Neural cell (in vitro differentiated cells): ENCODE measurements around the gene TNIP1. TPM values are rescaled to one million over a fixed set of nuclear protein-coding genes. Genes with fewer than 3 reads are reported as not detected.

Experiments
- H2AFZ ChIP-seq: fragments of 200-600, 300-800 bp; sonication (generic), shearing (Covaris generic); 2 replicates; pipeline ENCODE4 v1.6.0; 2014; ENCODE audit warnings: low read depth, mild to moderate bottlenecking, antibody characterized with exemption, low read length, moderate library complexity
- H3F3A ChIP-seq: fragments of 200-600 bp; shearing (Covaris generic); 2 replicates; pipeline ENCODE4 v1.6.1; 2016; ENCODE audit warnings: mild to moderate bottlenecking, moderate library complexity, mixed read lengths, antibody characterized with exemption, low read length; ENCODE audit not compliant: insufficient read depth, poor library complexity, severe bottlenecking
- H3K27ac ChIP-seq: fragments of 200-600, 300-800 bp; sonication (generic), shearing (Covaris generic); 2 replicates; pipeline ENCODE4 v1.5.1; 2014; ENCODE audit warnings: mild to moderate bottlenecking, low read length, moderate library complexity
- H3K27me3 ChIP-seq: fragments of 300-800, 200-600 bp; sonication (generic), shearing (Covaris generic); 2 replicates; pipeline ENCODE4 v1.6.0; 2014; ENCODE audit warnings: mild to moderate bottlenecking, low read depth, low read length, moderate library complexity; ENCODE audit not compliant: insufficient read depth
- H3K36me3 ChIP-seq: fragments of 300-800, 200-600 bp; sonication (generic), shearing (Covaris generic); 2 replicates; pipeline ENCODE4 v1.5.1; 2014; ENCODE audit warnings: mild to moderate bottlenecking, antibody characterized with exemption, low read length, moderate library complexity; ENCODE audit not compliant: insufficient read depth
- H3K4me2 ChIP-seq: fragments of 300-800, 200-600 bp; sonication (generic), shearing (Covaris generic); 2 replicates; pipeline ENCODE4 v1.6.0; 2014; ENCODE audit warnings: mild to moderate bottlenecking, low read length
- H3K4me3 ChIP-seq: fragments of 300-800, 200-600 bp; sonication (generic), shearing (Covaris generic); 2 replicates; pipeline ENCODE4 v1.5.1; 2014; ENCODE audit warnings: mild to moderate bottlenecking, low read length, moderate library complexity
- H3K79me2 ChIP-seq: fragments of 200-600 bp; shearing (Covaris generic); replicated peaks from 2 replicates; pipeline ENCODE4 v1.6.0; 2014; ENCODE audit warnings: mild to moderate bottlenecking, low read length, moderate library complexity; ENCODE audit not compliant: insufficient read depth
- H3K9ac ChIP-seq: fragments of 300-800, 200-600 bp; sonication (generic), shearing (Covaris generic); 2 replicates; pipeline ENCODE4 v1.6.1; 2016; ENCODE audit warnings: mild to moderate bottlenecking, low read length, mixed read lengths
- H3K9me2 ChIP-seq: fragments of 200-600 bp; shearing (Covaris generic); 2 replicates; pipeline ENCODE4 v1.6.1; 2016; ENCODE audit warnings: mild to moderate bottlenecking, low read length, mixed read lengths; ENCODE audit not compliant: insufficient read depth
- H3K9me3 ChIP-seq: fragments of 200-600, 300-800 bp; sonication (generic), shearing (Covaris generic); 2 replicates; pipeline ENCODE4 v1.6.1; 2016; ENCODE audit warnings: mild to moderate bottlenecking, mixed run types, low read length, moderate library complexity, mixed read lengths
- H4K20me1 ChIP-seq: fragments of 200-600 bp; shearing (Covaris generic); 2 replicates; pipeline ENCODE4 v1.6.1; 2016; ENCODE audit warnings: mild to moderate bottlenecking, mixed run types; ENCODE audit not compliant: insufficient read depth
- CTCF ChIP-seq: fragments of 450-650 bp; IDR thresholded peaks from 2 replicates; pipeline ENCODE4 v1.5.1; 2014; ENCODE audit warnings: antibody characterized with exemption, mild to moderate bottlenecking, moderate library complexity; ENCODE audit not compliant: poor library complexity, severe bottlenecking
- EP300 ChIP-seq: fragments of 450-650 bp; conservative IDR thresholded peaks from 2 replicates; pipeline ENCODE4 v1.6.1; 2014; ENCODE audit warnings: antibody characterized with exemption, mild to moderate bottlenecking, moderate library complexity; ENCODE audit not compliant: poor library complexity, severe bottlenecking
- EZH2 ChIP-seq: fragments of 200-600, 300-800 bp; shearing (Covaris generic), sonication (generic); IDR thresholded peaks from 2 replicates; pipeline ENCODE4 v1.6.1; 2014; ENCODE audit warnings: antibody characterized with exemption, low read length, borderline replicate concordance, mild to moderate bottlenecking; ENCODE audit not compliant: insufficient read depth, poor library complexity, severe bottlenecking
- MXI1 ChIP-seq: fragments of 450-650 bp; conservative IDR thresholded peaks from 2 replicates; pipeline ENCODE4 v1.6.1; 2014; ENCODE audit warnings: antibody characterized with exemption, mild to moderate bottlenecking; ENCODE audit not compliant: poor library complexity, severe bottlenecking
- POLR2AphosphoS5 ChIP-seq: IDR thresholded peaks from 2 replicates; pipeline ENCODE4 v1.6.1; 2012
- RAD21 ChIP-seq: fragments of 450-650 bp; conservative IDR thresholded peaks from 2 replicates; pipeline ENCODE4 v1.6.1; 2014; ENCODE audit warnings: antibody characterized with exemption, mild to moderate bottlenecking, moderate library complexity
- SMC3 ChIP-seq: fragments of 450-650 bp; conservative IDR thresholded peaks from 2 replicates; pipeline ENCODE4 v1.6.1; 2014; ENCODE audit warnings: antibody characterized with exemption, mild to moderate bottlenecking, moderate library complexity; ENCODE audit not compliant: poor library complexity
- TAF1 ChIP-seq: IDR thresholded peaks from 2 replicates; pipeline ENCODE4 v1.6.1; 2012; ENCODE audit warnings: low read depth
- polyA plus RNA-seq: library from polyadenylated mRNA; depleted of rRNA; stranded (reverse); fragments of >200 nt; gene quantifications from 2 replicates; pipeline ENCODE4 v1.2.3, GENCODE V29; 2014
- TF ChIP-seq, protein P1 (sequence below): IDR thresholded peaks from 2 replicates; pipeline ENCODE4 v1.6.1; 2012; ENCODE audit warnings: borderline replicate concordance

Gene TNIP1
- polyA plus RNA-seq, 1 donor from 2014 or later, result 3.3 TPM

DNA sequence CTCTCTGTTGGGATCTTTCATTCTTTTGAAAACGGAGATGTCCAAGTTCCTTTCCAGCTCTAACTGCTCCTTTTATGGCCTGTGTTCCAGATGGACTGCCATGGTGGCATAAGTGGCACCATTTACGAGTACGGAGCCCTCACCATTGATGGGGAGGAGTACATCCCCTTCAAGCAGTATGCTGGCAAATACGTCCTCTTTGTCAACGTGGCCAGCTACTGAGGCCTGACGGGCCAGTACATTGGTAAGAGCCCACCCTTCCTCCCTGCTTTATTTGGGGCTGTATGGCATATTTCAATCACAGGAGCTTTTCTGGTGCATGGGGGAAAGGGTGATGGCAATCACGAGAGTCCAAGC lies 55.6 kb downstream of the TNIP1 start:
- Histone ChIP-seq H3K9me3 (no peaks in the 10 kb centered on the region), H3K36me3 (no peaks in the 10 kb centered on the region), H3K9me2 (no peaks in the 10 kb centered on the region), H3F3A (no peaks in the 10 kb centered on the region), H3K9ac (no peak overlapping the region), H4K20me1 (no peaks in the 10 kb centered on the region), H3K79me2 (no peaks in the 10 kb centered on the region), H3K4me3 (no peak overlapping the region), H2AFZ (no peak overlapping the region), H3K4me2 (no peak overlapping the region), H3K27me3 (peaks cover 10% of the 10 kb centered on the region), H3K27ac (no peak overlapping the region)
- no peak for TF ChIP-seq CTCF
- no peak for TF ChIP-seq EZH2
- TF ChIP-seq MXI1, result no peak
- no peak for TF ChIP-seq SMC3
- TF ChIP-seq POLR2AphosphoS5, result no peak
- TF ChIP-seq, protein P1, sequence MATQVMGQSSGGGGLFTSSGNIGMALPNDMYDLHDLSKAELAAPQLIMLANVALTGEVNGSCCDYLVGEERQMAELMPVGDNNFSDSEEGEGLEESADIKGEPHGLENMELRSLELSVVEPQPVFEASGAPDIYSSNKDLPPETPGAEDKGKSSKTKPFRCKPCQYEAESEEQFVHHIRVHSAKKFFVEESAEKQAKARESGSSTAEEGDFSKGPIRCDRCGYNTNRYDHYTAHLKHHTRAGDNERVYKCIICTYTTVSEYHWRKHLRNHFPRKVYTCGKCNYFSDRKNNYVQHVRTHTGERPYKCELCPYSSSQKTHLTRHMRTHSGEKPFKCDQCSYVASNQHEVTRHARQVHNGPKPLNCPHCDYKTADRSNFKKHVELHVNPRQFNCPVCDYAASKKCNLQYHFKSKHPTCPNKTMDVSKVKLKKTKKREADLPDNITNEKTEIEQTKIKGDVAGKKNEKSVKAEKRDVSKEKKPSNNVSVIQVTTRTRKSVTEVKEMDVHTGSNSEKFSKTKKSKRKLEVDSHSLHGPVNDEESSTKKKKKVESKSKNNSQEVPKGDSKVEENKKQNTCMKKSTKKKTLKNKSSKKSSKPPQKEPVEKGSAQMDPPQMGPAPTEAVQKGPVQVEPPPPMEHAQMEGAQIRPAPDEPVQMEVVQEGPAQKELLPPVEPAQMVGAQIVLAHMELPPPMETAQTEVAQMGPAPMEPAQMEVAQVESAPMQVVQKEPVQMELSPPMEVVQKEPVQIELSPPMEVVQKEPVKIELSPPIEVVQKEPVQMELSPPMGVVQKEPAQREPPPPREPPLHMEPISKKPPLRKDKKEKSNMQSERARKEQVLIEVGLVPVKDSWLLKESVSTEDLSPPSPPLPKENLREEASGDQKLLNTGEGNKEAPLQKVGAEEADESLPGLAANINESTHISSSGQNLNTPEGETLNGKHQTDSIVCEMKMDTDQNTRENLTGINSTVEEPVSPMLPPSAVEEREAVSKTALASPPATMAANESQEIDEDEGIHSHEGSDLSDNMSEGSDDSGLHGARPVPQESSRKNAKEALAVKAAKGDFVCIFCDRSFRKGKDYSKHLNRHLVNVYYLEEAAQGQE, result no peak
- TF ChIP-seq TAF1, result no peak
- no peak for TF ChIP-seq EP300
- no peak for TF ChIP-seq RAD21

GRCh38 chr5:151024440-151025249 lies 56.2 kb downstream of the TNIP1 start:
- Histone ChIP-seq H4K20me1 (no peaks in the 10 kb centered on the region), H3K27ac (no peak overlapping the region), H3K9me2 (no peaks in the 10 kb centered on the region), H3K9ac (no peak overlapping the region), H3K27me3 (peaks cover 11% of the 10 kb centered on the region), H3F3A (no peaks in the 10 kb centered on the region), H2AFZ (no peak overlapping the region), H3K4me2 (no peak overlapping the region), H3K9me3 (no peaks in the 10 kb centered on the region), H3K36me3 (no peaks in the 10 kb centered on the region), H3K4me3 (no peak overlapping the region), H3K79me2 (no peaks in the 10 kb centered on the region)
- TF ChIP-seq POLR2AphosphoS5 (no peak), SMC3 (no peak), CTCF (no peak), EP300 (no peak), TAF1 (no peak), MXI1 (no peak), EZH2 (no peak), RAD21 (no peak)
- TF ChIP-seq, protein P1, result no peak
